HCT116 (cell line): ENCODE data around the gene ZNF625. TPM values are rescaled to one million over a fixed set of nuclear protein-coding genes. Genes with fewer than 3 reads are reported as not detected.

Source experiments
- ATAC-seq: fragments of 200-7000 bp; cut with Tn5 transposase; 2 replicates; pipeline ENCODE4 v1.9.1; 2020; ENCODE audit warnings: mild to moderate bottlenecking, moderate library complexity
- BruUV-seq: library from RNA; stranded (reverse); fragments of 400-500 nt; replicated peaks from 2 replicates; lab custom pipeline; 2021; lab: Mats Ljungman, UMichigan
- CTCF ChIA-PET: fragments of 300-600 bp; sonication (Branson Sonifier 250); formaldehyde crosslinking; loops from one replicate; lab custom pipeline; 2021; ENCODE audit warnings: antibody characterized with exemption; lab: Charles Lee
- POLR2A ChIA-PET: fragments of 300-600, 350-600 bp; sonication (Branson Sonifier 250); formaldehyde crosslinking; loops from one replicate; lab custom pipeline; 2021; ENCODE audit warnings: antibody characterized with exemption; lab: Charles Lee
- RAD21 ChIA-PET, 2 experiments: fragments of 300-600 bp; sonication (Branson Sonifier 250); formaldehyde crosslinking; loops; one replicate each; lab custom pipeline; 2023; ENCODE audit warnings: low total read pairs in 2 of 2; ENCODE audit not compliant: uncharacterized antibody in 2 of 2, unreplicated experiment in 2 of 2, low non-redundant PET in 1 of 2; lab: Charles Lee
- DNase-seq: peaks from one replicate; pipeline ENCODE4 v3.0.0-alpha.2; 2010; ENCODE audit warnings: low read depth, low spot score
- H2AFZ ChIP-seq: fragments of 200-600 bp; shearing (Covaris generic), sonication (generic); 2 replicates; pipeline ENCODE4 v1.6.1; 2017; ENCODE audit warnings: low read depth, mixed run types, mixed read lengths, antibody characterized with exemption, low read length; ENCODE audit not compliant: poor library complexity, severe bottlenecking
- H3K27ac ChIP-seq: 2 replicates; pipeline ENCODE4 v1.5.1; 2012; ENCODE audit warnings: low read depth, low read length
- H3K27me3 ChIP-seq: fragments of 200-600 bp; sonication (generic); 2 replicates; pipeline ENCODE4 v1.6.1; 2016; ENCODE audit warnings: mixed run types, low read length, mixed read lengths; ENCODE audit not compliant: insufficient read depth
- H3K36me3 ChIP-seq, 2 experiments: fragments of 200-500 bp in 1 of 2; fragments of 200-600 bp in 1 of 2; sonication (Bioruptor generic) in 1 of 2; sonication (generic) in 1 of 2; 2 replicates each; pipeline versions ENCODE4 v1.5.1 to v1.6.1; 2014 to 2016; ENCODE audit warnings: low read length in 2 of 2, inconsistent platforms in 1 of 2, mixed read lengths in 1 of 2, mixed run types in 1 of 2; ENCODE audit not compliant: insufficient read depth in 2 of 2, control insufficient read depth in 1 of 2
- H3K4me1 ChIP-seq, 2 experiments: fragments of 200-600 bp in 1 of 2; sonication (generic) in 1 of 2; 2 replicates each; pipeline versions ENCODE4 v1.5.1 to v1.6.1; 2012 to 2017; ENCODE audit warnings: low read length in 2 of 2, inconsistent platforms in 1 of 2, mild to moderate bottlenecking in 1 of 2, mixed read lengths in 1 of 2, mixed run types in 1 of 2, moderate library complexity in 1 of 2; ENCODE audit not compliant: insufficient read depth in 2 of 2, control insufficient read depth in 1 of 2
- H3K4me2 ChIP-seq: fragments of 200-600 bp; sonication (generic); 2 replicates; pipeline ENCODE4 v1.6.1; 2017; ENCODE audit warnings: mixed run types, low read length, mixed read lengths
- H3K4me3 ChIP-seq, 2 experiments: fragments of 200-600 bp in 1 of 2; sonication (generic) in 1 of 2; replicated peaks in 1 of 2; 2 replicates each; pipeline ENCODE4 v1.5.1; 2011 to 2016; ENCODE audit warnings: low read length in 2 of 2, control low read depth in 1 of 2, low read depth in 1 of 2, mild to moderate bottlenecking in 1 of 2, mixed read lengths in 1 of 2, mixed run types in 1 of 2
- H3K79me2 ChIP-seq: fragments of 200-600 bp; sonication (generic); 2 replicates; pipeline ENCODE4 v1.6.1; 2017; ENCODE audit warnings: mild to moderate bottlenecking, mixed run types, low read length, moderate library complexity, mixed read lengths; ENCODE audit not compliant: insufficient read depth
- H3K9ac ChIP-seq: fragments of 200-600 bp; sonication (generic); 2 replicates; pipeline ENCODE4 v1.6.1; 2016; ENCODE audit warnings: low read length, mixed read lengths
- H3K9me2 ChIP-seq: fragments of 200-600 bp; sonication (generic), shearing (Covaris generic); 2 replicates; pipeline ENCODE4 v1.6.1; 2017; ENCODE audit warnings: mixed run types, mild to moderate bottlenecking, moderate library complexity; ENCODE audit not compliant: insufficient read depth
- H3K9me3 ChIP-seq, 2 experiments: fragments of 200-500 bp in 1 of 2; fragments of 200-600 bp in 1 of 2; sonication (Bioruptor generic) in 1 of 2; sonication (generic) in 1 of 2; 2 replicates each; pipeline ENCODE4 v1.6.1; 2014 to 2017; ENCODE audit warnings: low read length in 2 of 2, mixed read lengths in 2 of 2, inconsistent platforms in 1 of 2, low read depth in 1 of 2, mild to moderate bottlenecking in 1 of 2, mixed run types in 1 of 2, moderate library complexity in 1 of 2; ENCODE audit not compliant: control insufficient read depth in 1 of 2, insufficient read depth in 1 of 2
- H4K20me1 ChIP-seq: fragments of 200-600 bp; sonication (generic), shearing (Covaris generic); 2 replicates; pipeline ENCODE4 v1.6.1; 2017; ENCODE audit warnings: mixed run types, mild to moderate bottlenecking, moderate library complexity; ENCODE audit not compliant: insufficient read depth
- CBX3 ChIP-seq: IDR thresholded peaks from 2 replicates; pipeline ENCODE4 v1.6.1; 2012; ENCODE audit warnings: low read depth
- CEBPB ChIP-seq: IDR thresholded peaks from 2 replicates; pipeline ENCODE4 v1.6.1; 2012; ENCODE audit warnings: low read depth
- EGR1 ChIP-seq: IDR thresholded peaks from 2 replicates; pipeline ENCODE4 v1.6.1; 2012; ENCODE audit warnings: low read depth
- ELF1 ChIP-seq: IDR thresholded peaks from 2 replicates; pipeline ENCODE4 v1.6.1; 2012; ENCODE audit warnings: low read depth, borderline replicate concordance
- EZH2 ChIP-seq: fragments of 200-600 bp; sonication (generic); IDR thresholded peaks from 2 replicates; pipeline ENCODE4 v1.6.1; 2017; ENCODE audit warnings: antibody characterized with exemption, mixed run types
- EZH2phosphoT487 ChIP-seq: fragments of 200-600 bp; IDR thresholded peaks from 2 replicates; pipeline ENCODE4 v1.6.1; 2018; ENCODE audit warnings: antibody characterized with exemption, borderline replicate concordance
- TCF7L2 ChIP-seq: IDR thresholded peaks from 2 replicates; pipeline ENCODE4 v1.7.0; 2011; ENCODE audit warnings: borderline replicate concordance, inconsistent platforms; ENCODE audit not compliant: insufficient read depth, insufficient read length; ENCODE audit errors: extremely low read depth
- YY1 ChIP-seq: IDR thresholded peaks from 2 replicates; pipeline ENCODE4 v1.6.1; 2011; ENCODE audit warnings: low read length, low read depth, moderate library complexity, mild to moderate bottlenecking; ENCODE audit not compliant: insufficient replicate concordance; ENCODE audit errors: extremely low read depth
- intact Hi-C: fragments of 100-400 bp; cut with micrococcal nuclease; formaldehyde crosslinking; loops from 2 replicates; pipeline ENCODE4 v1.10.0; 2022
- total RNA-seq: library from RNA; stranded (reverse); gene quantifications from one replicate; pipeline ENCODE4 v1.2.1, GENCODE V29; 2021; ENCODE audit not compliant: unreplicated experiment
- TF ChIP-seq, protein P1 (sequence below): IDR thresholded peaks from 2 replicates; pipeline ENCODE4 v1.6.1; 2012; ENCODE audit warnings: low read depth
- TF ChIP-seq, protein P2 (sequence below), 3 experiments: fragments of 200-600 bp in 1 of 3; sonication (generic) in 1 of 3; IDR thresholded peaks in 2 of 3; conservative IDR thresholded peaks in 1 of 3; 2 replicates each; pipeline ENCODE4 v1.5.1; 2012 to 2017; ENCODE audit warnings: low read depth in 2 of 3, low read length in 2 of 3, antibody characterized with exemption in 1 of 3, borderline replicate concordance in 1 of 3, control low read depth in 1 of 3, mild to moderate bottlenecking in 1 of 3, mixed read lengths in 1 of 3, mixed run types in 1 of 3, moderate library complexity in 1 of 3; ENCODE audit not compliant: insufficient read depth in 1 of 3
- TF ChIP-seq, protein P3 (sequence below): IDR thresholded peaks from 2 replicates; pipeline ENCODE4 v1.6.1; 2011; ENCODE audit warnings: mild to moderate bottlenecking, low read length, moderate library complexity; ENCODE audit not compliant: insufficient replicate concordance; ENCODE audit errors: extremely low read depth

Gene ZNF625
- total RNA-seq, 1 experiment from 2014 or later, result not detected

DNA sequence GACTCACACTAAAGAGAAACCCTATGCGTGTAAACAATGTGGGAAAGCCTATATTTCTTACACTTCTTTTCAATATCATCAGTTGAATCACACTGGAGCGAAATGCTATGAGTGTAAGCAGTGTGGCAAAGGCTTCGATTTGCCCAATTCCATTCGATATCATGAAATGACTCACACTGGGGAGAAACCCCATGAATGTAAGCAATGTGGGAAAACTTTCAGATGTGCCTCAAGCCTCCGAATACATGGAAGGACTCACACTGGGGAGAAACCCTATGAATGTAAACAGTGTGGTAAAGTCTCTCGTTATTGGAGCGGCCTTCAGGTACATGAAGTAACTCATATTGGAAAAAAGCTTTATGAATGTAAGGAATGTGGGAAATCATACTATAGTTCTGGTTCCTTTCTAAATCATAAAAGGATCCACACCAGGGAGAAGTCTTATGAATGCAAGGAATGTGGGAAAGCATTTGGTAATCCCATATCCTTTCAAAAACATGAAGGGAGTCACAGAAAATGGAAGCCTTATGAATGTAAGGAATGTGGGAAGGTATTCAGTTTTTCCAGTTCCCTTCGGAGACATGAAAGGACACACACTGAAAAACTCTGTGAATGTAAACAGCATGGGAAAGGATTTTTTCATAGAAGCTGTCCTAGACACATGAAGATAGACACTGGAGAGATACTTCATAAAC is 44.4 kb downstream of the ZNF625 start:
- CTCF ChIA-PET, result no interaction called here
- H3K4me3 ChIP-seq, result no peak overlapping the region
- no TSS peak for BruUV-seq
- RAD21 ChIA-PET, result no interaction called here
- no peaks in the 10 kb centered on the region for H3K4me1 ChIP-seq
- H3K4me2 ChIP-seq, result no peak overlapping the region
- H3K27ac ChIP-seq, result no peak overlapping the region
- TF ChIP-seq YY1 (no peak), TCF7L2 (no peak), EGR1 (no peak), ELF1 (no peak), CBX3 (no peak), EZH2phosphoT487 (no peak), CEBPB (no peak), EZH2 (no peak)
- TF ChIP-seq, protein P1, sequence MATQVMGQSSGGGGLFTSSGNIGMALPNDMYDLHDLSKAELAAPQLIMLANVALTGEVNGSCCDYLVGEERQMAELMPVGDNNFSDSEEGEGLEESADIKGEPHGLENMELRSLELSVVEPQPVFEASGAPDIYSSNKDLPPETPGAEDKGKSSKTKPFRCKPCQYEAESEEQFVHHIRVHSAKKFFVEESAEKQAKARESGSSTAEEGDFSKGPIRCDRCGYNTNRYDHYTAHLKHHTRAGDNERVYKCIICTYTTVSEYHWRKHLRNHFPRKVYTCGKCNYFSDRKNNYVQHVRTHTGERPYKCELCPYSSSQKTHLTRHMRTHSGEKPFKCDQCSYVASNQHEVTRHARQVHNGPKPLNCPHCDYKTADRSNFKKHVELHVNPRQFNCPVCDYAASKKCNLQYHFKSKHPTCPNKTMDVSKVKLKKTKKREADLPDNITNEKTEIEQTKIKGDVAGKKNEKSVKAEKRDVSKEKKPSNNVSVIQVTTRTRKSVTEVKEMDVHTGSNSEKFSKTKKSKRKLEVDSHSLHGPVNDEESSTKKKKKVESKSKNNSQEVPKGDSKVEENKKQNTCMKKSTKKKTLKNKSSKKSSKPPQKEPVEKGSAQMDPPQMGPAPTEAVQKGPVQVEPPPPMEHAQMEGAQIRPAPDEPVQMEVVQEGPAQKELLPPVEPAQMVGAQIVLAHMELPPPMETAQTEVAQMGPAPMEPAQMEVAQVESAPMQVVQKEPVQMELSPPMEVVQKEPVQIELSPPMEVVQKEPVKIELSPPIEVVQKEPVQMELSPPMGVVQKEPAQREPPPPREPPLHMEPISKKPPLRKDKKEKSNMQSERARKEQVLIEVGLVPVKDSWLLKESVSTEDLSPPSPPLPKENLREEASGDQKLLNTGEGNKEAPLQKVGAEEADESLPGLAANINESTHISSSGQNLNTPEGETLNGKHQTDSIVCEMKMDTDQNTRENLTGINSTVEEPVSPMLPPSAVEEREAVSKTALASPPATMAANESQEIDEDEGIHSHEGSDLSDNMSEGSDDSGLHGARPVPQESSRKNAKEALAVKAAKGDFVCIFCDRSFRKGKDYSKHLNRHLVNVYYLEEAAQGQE, result no peak
- TF ChIP-seq, protein P2, sequence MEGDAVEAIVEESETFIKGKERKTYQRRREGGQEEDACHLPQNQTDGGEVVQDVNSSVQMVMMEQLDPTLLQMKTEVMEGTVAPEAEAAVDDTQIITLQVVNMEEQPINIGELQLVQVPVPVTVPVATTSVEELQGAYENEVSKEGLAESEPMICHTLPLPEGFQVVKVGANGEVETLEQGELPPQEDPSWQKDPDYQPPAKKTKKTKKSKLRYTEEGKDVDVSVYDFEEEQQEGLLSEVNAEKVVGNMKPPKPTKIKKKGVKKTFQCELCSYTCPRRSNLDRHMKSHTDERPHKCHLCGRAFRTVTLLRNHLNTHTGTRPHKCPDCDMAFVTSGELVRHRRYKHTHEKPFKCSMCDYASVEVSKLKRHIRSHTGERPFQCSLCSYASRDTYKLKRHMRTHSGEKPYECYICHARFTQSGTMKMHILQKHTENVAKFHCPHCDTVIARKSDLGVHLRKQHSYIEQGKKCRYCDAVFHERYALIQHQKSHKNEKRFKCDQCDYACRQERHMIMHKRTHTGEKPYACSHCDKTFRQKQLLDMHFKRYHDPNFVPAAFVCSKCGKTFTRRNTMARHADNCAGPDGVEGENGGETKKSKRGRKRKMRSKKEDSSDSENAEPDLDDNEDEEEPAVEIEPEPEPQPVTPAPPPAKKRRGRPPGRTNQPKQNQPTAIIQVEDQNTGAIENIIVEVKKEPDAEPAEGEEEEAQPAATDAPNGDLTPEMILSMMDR (IDR thresholded peaks at IDR 0.05 in 2 of 3, conservative IDR thresholded peaks at IDR 0.05 in 1 of 3; ENCODE audit: borderline replicate concordance in 1 of 3, insufficient read depth in 1 of 3, low read depth in 2 of 3, low read length in 2 of 3), result no peak
- TF ChIP-seq, protein P3, sequence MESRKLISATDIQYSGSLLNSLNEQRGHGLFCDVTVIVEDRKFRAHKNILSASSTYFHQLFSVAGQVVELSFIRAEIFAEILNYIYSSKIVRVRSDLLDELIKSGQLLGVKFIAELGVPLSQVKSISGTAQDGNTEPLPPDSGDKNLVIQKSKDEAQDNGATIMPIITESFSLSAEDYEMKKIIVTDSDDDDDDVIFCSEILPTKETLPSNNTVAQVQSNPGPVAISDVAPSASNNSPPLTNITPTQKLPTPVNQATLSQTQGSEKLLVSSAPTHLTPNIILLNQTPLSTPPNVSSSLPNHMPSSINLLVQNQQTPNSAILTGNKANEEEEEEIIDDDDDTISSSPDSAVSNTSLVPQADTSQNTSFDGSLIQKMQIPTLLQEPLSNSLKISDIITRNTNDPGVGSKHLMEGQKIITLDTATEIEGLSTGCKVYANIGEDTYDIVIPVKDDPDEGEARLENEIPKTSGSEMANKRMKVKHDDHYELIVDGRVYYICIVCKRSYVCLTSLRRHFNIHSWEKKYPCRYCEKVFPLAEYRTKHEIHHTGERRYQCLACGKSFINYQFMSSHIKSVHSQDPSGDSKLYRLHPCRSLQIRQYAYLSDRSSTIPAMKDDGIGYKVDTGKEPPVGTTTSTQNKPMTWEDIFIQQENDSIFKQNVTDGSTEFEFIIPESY, result no peak
- TF ChIP-seq, all 23 proteins: peak for 0
- DNase-seq, result no peak
- POLR2A ChIA-PET, result no interaction called here
- Histone ChIP-seq H3K9me2 (no peaks in the 10 kb centered on the region), H3K36me3 (no peaks in the 10 kb centered on the region), H3K9ac (no peak overlapping the region), H4K20me1 (no peaks in the 10 kb centered on the region), H3K9me3 (peaks cover 0 to 9% of the 10 kb centered on the region in 2 experiments; a peak in 2 of 4 replicates), H2AFZ (no peak overlapping the region), H3K79me2 (no peaks in the 10 kb centered on the region), H3K27me3 (no peaks in the 10 kb centered on the region)
- intact Hi-C loops, result no loop called here
- no peak for ATAC-seq
